Caco-2 (cell line): ENCODE data around the gene LCA5L. TPM values are rescaled to one million over a fixed set of nuclear protein-coding genes. Genes with fewer than 3 reads are reported as not detected.

ENCODE experiments used
- BruUV-seq: library from RNA; stranded (reverse); fragments of 400-500 nt; replicated peaks from 2 replicates; lab custom pipeline; 2021; lab: Mats Ljungman, UMichigan
- CTCF ChIA-PET: fragments of 300-600 bp; sonication (Branson Sonifier 250); formaldehyde crosslinking; loops from one replicate; lab custom pipeline; 2022; ENCODE audit warnings: antibody characterized with exemption; lab: Charles Lee
- POLR2A ChIA-PET: fragments of 300-600 bp; sonication (Branson Sonifier 250); formaldehyde crosslinking; loops from one replicate; lab custom pipeline; 2022; ENCODE audit warnings: antibody characterized with exemption; lab: Charles Lee
- DNase-seq, 2 experiments: peaks; one replicate each; pipeline versions ENCODE4 v3.0.0 to v3.0.0-alpha.2; 2020 to 2022
- H3K27me3 ChIP-seq: replicated peaks from 2 replicates; pipeline ENCODE4 v1.6.0; 2011; ENCODE audit warnings: low read length; ENCODE audit not compliant: control insufficient read depth, insufficient read depth
- H3K36me3 ChIP-seq: 2 replicates; pipeline ENCODE4 v1.5.1; 2011; ENCODE audit warnings: low read length; ENCODE audit not compliant: control insufficient read depth, insufficient read depth
- H3K4me1 ChIP-seq: fragments of 250-450 bp; sonication (Bioruptor Pico); 2 replicates; pipeline ENCODE4 v1.5.1; 2020; ENCODE audit warnings: mild to moderate bottlenecking
- H3K4me3 ChIP-seq: 2 replicates; pipeline ENCODE4 v1.5.1; 2011; ENCODE audit warnings: low read depth, mild to moderate bottlenecking, control low read depth, low read length
- H3K9me3 ChIP-seq: fragments of 250-450 bp; sonication (Bioruptor Pico); 2 replicates; pipeline ENCODE4 v1.5.1; 2020; ENCODE audit warnings: mild to moderate bottlenecking, moderate library complexity
- H3K27ac Mint-ChIP-seq: one replicate; pipeline ENCODE4 v1.8.0; 2022; ENCODE audit warnings: mixed read lengths; ENCODE audit not compliant: unreplicated experiment
- H3K27me3 Mint-ChIP-seq: one replicate; pipeline ENCODE4 v1.8.0; 2022; ENCODE audit warnings: mixed read lengths; ENCODE audit not compliant: insufficient read depth, unreplicated experiment
- H3K36me3 Mint-ChIP-seq: one replicate; pipeline ENCODE4 v1.8.0; 2022; ENCODE audit warnings: mild to moderate bottlenecking, mixed read lengths; ENCODE audit not compliant: insufficient read depth, unreplicated experiment
- H3K4me1 Mint-ChIP-seq: one replicate; pipeline ENCODE4 v1.8.0; 2022; ENCODE audit warnings: low read depth, mixed read lengths; ENCODE audit not compliant: unreplicated experiment
- H3K4me3 Mint-ChIP-seq: one replicate; pipeline ENCODE4 v1.8.0; 2022; ENCODE audit warnings: mild to moderate bottlenecking, moderate library complexity, mixed read lengths; ENCODE audit not compliant: unreplicated experiment
- H3K9me3 Mint-ChIP-seq: one replicate; pipeline ENCODE4 v1.8.0; 2022; ENCODE audit warnings: mixed read lengths; ENCODE audit not compliant: unreplicated experiment
- intact Hi-C: fragments of 100-400 bp; cut with micrococcal nuclease; formaldehyde crosslinking; loops from one replicate; pipeline ENCODE4 v1.10.0; 2022; ENCODE audit not compliant: unreplicated experiment
- total RNA-seq: library from RNA; stranded (reverse); gene quantifications from 2 replicates; pipeline ENCODE4 v1.2.3, GENCODE V29; 2022
- TF ChIP-seq, protein P1 (sequence below), 2 experiments: fragments of 200-600 bp in 1 of 2; IDR thresholded peaks; 1 replicate in 1 of 2; 2 replicates in 1 of 2; pipeline versions ENCODE4 v1.5.1 to v1.8.0; 2011 to 2022; ENCODE audit warnings: antibody characterized with exemption in 1 of 2, control low read depth in 1 of 2, inconsistent platforms in 1 of 2, low read depth in 1 of 2, low read length in 1 of 2, mild to moderate bottlenecking in 1 of 2, moderate library complexity in 1 of 2; ENCODE audit not compliant: insufficient read depth in 1 of 2, severe bottlenecking in 1 of 2, unreplicated experiment in 1 of 2

LCA5L gene
- total RNA-seq, 1 experiment from 2014 or later: 0.61 TPM

DNA sequence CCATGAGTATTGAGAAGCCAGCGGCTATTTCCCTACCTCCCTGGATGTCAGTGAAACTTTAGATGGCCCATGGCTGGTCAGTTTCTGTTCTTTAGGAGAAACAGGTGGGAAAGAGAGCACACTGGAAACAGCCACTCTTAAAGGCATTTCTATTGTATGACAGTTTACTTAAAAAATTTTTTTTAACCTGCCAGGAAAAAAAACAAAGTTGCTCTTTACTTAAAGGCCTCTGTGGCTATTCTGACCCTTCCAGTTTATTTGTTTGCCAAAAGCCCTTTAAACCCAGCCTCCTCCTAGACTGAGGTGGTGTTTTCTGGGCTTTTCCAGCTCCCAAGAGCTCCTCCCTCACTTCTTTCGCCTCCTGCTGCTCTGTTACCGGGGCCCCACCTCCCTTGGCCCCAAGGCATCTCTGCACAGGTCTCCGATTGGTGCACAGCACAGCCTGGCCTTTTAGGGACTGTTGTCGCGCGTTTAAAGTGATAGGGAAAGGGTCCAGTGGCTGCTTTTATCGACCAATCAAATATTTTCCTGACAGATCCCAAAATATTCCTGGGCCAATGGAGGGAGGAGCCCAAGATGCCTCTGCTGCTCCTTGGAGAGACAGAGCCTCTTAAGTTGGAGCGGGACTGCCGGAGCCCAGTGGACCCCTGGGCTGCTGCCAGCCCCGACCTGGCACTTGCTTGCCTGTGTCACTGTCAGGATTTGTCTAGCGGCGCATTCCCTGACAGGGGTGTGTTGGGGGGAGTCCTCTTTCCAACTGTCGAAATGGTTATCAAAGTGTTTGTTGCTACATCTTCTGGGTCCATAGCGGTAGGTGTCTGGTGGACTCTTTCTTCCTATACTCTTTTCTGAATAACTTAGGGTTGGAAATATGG is 6.0 kb upstream of the LCA5L start, which contains the start of gene SH3BGR:
Gene SH3BGR, plus strand, starts transcription at position 639 of the 875 bp plus-strand sequence. Its CDS starts 127 bp downstream, at position 766.
- CTCF ChIA-PET: no interaction called here

DNA sequence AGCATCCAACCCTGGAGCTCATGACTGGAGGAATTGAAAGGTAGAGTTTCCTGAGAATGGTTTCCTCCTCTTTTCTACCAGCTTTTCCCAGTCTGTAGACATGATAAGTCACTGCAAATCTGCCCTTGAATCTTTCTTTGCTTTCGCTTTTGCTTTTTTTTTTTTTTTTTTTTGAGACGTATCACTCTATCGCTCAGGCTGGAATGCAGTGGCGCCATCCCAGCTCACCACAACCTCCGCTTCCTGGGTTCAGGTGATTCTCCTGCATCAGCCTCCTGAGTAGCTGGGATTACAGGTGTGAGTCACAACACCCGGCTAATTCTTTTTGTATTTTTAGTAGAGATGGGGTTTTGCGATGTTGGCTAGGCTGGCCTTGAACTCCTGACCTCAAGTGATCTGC is 1.7 kb upstream of the LCA5L start:
- BruUV-seq: no TSS peak
- Mint-ChIP-seq H3K27me3 (peaks cover 3% of the 10 kb centered on the region), H3K4me1 (peaks cover 13% of the 10 kb centered on the region), H3K9me3 (no peaks in the 10 kb centered on the region), H3K27ac (no peak overlapping the region), H3K4me3 (no peak overlapping the region), H3K36me3 (peaks cover 15% of the 10 kb centered on the region)
- Histone ChIP-seq H3K36me3 (no peaks in the 10 kb centered on the region), H3K9me3 (no peaks in the 10 kb centered on the region), H3K27me3 (no peaks in the 10 kb centered on the region), H3K4me1 (peaks cover 7% of the 10 kb centered on the region), H3K4me3 (no peak overlapping the region)
- intact Hi-C loops: loop anchor here (10.0 kb wide), 2 partner anchors 132 to 262 kb away; partner anchors contain the start of genes BRWD1 and PSMG1
- ChIA-PET POLR2A (no interaction called here), CTCF (interaction anchor here (0.6 to 0.7 kb wide), 2 partner anchors 59 to 273 kb away, joined by 3 to 6 read pairs; no protein-coding TSS in a partner anchor)
- no peak for DNase-seq
- TF ChIP-seq, protein P1, sequence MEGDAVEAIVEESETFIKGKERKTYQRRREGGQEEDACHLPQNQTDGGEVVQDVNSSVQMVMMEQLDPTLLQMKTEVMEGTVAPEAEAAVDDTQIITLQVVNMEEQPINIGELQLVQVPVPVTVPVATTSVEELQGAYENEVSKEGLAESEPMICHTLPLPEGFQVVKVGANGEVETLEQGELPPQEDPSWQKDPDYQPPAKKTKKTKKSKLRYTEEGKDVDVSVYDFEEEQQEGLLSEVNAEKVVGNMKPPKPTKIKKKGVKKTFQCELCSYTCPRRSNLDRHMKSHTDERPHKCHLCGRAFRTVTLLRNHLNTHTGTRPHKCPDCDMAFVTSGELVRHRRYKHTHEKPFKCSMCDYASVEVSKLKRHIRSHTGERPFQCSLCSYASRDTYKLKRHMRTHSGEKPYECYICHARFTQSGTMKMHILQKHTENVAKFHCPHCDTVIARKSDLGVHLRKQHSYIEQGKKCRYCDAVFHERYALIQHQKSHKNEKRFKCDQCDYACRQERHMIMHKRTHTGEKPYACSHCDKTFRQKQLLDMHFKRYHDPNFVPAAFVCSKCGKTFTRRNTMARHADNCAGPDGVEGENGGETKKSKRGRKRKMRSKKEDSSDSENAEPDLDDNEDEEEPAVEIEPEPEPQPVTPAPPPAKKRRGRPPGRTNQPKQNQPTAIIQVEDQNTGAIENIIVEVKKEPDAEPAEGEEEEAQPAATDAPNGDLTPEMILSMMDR (IDR thresholded peaks at IDR 0.05; ENCODE audit: insufficient read depth in 1 of 2, low read depth in 1 of 2, low read length in 1 of 2, severe bottlenecking in 1 of 2, unreplicated experiment in 1 of 2): no peak

More for the DNA sequence above, 6.0 kb upstream of the LCA5L start, which contains the start of gene SH3BGR:
- Mint-ChIP-seq H3K36me3 (no peaks in the 10 kb centered on the region), H3K4me3 (no peak within 1 kb of the TSS), H3K27me3 (peaks cover 7% of the 10 kb centered on the region), H3K9me3 (no peaks in the 10 kb centered on the region), H3K4me1 (peaks cover 7% of the 10 kb centered on the region), H3K27ac (no peak within 1 kb of the TSS)
- Histone ChIP-seq H3K4me3 (no peak within 1 kb of the TSS), H3K27me3 (no peaks in the 10 kb centered on the region), H3K4me1 (no peaks in the 10 kb centered on the region), H3K9me3 (no peaks in the 10 kb centered on the region), H3K36me3 (no peaks in the 10 kb centered on the region)
- no peak for DNase-seq
- intact Hi-C loops: no loop called here
- POLR2A ChIA-PET: no interaction called here
- TF ChIP-seq, protein P1 (IDR thresholded peaks at IDR 0.05; ENCODE audit: insufficient read depth in 1 of 2, low read depth in 1 of 2, low read length in 1 of 2, severe bottlenecking in 1 of 2, unreplicated experiment in 1 of 2): no peak
- no TSS peak for BruUV-seq

DNA sequence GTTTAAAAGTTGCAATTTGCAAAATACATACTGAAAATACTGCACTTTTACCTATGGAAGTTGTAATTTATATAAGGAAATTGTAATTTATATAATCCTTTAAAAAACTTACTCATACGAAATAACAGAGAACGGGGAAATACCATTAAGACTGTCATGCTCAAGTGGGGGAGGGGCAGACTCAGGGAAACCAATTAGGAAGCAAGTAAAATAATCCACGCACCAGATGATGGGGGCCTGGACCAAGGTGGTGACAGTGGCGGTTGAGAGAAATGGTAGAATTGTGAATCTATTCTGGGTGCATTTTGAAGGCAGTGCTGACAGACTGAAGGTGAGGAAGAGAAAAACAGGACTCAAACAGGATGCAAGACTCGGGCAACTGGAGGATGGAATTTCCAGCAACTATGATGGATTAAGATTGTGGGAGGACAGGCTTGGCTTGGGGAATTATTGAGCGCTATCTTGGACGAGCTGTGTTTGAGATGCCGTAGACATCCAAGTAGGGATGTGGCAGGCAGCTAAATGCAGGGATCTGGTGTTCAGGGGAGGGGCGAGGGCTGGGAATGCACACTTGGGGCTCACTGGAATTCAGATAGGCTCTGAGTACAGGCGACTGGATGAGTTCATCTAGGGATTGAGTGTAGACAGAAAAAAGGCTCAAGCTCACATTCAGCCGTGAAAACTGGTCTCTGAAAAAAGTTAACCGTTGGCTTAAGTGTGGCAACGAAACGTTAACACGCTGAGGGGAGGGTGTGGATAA is 977 bp downstream of the LCA5L start:
- Histone ChIP-seq H3K36me3 (no peaks in the 10 kb centered on the region), H3K4me3 (peak overlapping the region; percentile 73), H3K9me3 (no peaks in the 10 kb centered on the region), H3K27me3 (no peaks in the 10 kb centered on the region), H3K4me1 (peaks cover 7% of the 10 kb centered on the region)
- peak overlapping the region; percentile 94 for H3K27ac Mint-ChIP-seq
- CTCF ChIA-PET: interaction anchor here (0.6 to 0.9 kb wide), 4 partner anchors 14 to 683 kb away, joined by 3 to 6 read pairs (median 4); no protein-coding TSS in a partner anchor
- H3K4me1 Mint-ChIP-seq: peaks cover 8% of the 10 kb centered on the region
- POLR2A ChIA-PET: no interaction called here
- intact Hi-C loops: loop anchor here (5.0 to 10.0 kb wide), 3 partner anchors 57 to 260 kb away; partner anchors contain the start of genes BRWD1 and PSMG1
- DNase-seq: no peak
- TSS peak; percentile 47 for BruUV-seq
- H3K4me3 Mint-ChIP-seq: peak overlapping the region; percentile 98
- TF ChIP-seq, protein P1 (IDR thresholded peaks at IDR 0.05; ENCODE audit: insufficient read depth in 1 of 2, low read depth in 1 of 2, low read length in 1 of 2, severe bottlenecking in 1 of 2, unreplicated experiment in 1 of 2): no peak
- peaks cover 6% of the 10 kb centered on the region for H3K27me3 Mint-ChIP-seq
- peaks cover 15% of the 10 kb centered on the region for H3K36me3 Mint-ChIP-seq
- no peaks in the 10 kb centered on the region for H3K9me3 Mint-ChIP-seq
